H9 (cell line): ENCODE measurements around the gene CFAP99. TPM values are rescaled to one million over a fixed set of nuclear protein-coding genes. Genes with fewer than 3 reads are reported as not detected.

ENCODE experiments used
- DNase-seq: peaks from one replicate; pipeline ENCODE4 v3.0.0-alpha.2; 2017
- H2AFZ ChIP-seq: one replicate; pipeline ENCODE4 v1.6.1; 2013; ENCODE audit warnings: mild to moderate bottlenecking, low read length, control low read depth, moderate library complexity
- H2AK5ac ChIP-seq: 2 replicates; pipeline ENCODE4 v1.6.1; 2013; ENCODE audit warnings: low read length, control low read depth, mixed read lengths; ENCODE audit not compliant: insufficient read length
- H2BK120ac ChIP-seq: one replicate; pipeline ENCODE4 v1.6.1; 2013; ENCODE audit warnings: low read depth, mild to moderate bottlenecking, low read length, control low read depth, inconsistent platforms; ENCODE audit not compliant: poor library complexity, severe bottlenecking
- H2BK12ac ChIP-seq: 2 replicates; pipeline ENCODE4 v1.6.1; 2013; ENCODE audit warnings: low read length, control low read depth, mixed read lengths, low read depth; ENCODE audit not compliant: insufficient read length
- H2BK15ac ChIP-seq: 2 replicates; pipeline ENCODE4 v1.6.1; 2013; ENCODE audit warnings: low read depth, low read length, control low read depth
- H2BK20ac ChIP-seq: one replicate; pipeline ENCODE4 v1.6.1; 2013; ENCODE audit warnings: low read depth, mild to moderate bottlenecking, low read length, control low read depth, inconsistent platforms; ENCODE audit not compliant: poor library complexity, severe bottlenecking
- H2BK5ac ChIP-seq: 2 replicates; pipeline ENCODE4 v1.6.1; 2013; ENCODE audit warnings: low read length, control low read depth, mixed read lengths; ENCODE audit not compliant: insufficient read length
- H3K14ac ChIP-seq: 2 replicates; pipeline ENCODE4 v1.6.1; 2013; ENCODE audit warnings: low read length, control low read depth; ENCODE audit not compliant: insufficient read depth
- H3K18ac ChIP-seq: 2 replicates; pipeline ENCODE4 v1.6.1; 2013; ENCODE audit warnings: low read depth, mild to moderate bottlenecking, mixed read lengths, low read length, control low read depth; ENCODE audit not compliant: insufficient read length
- H3K23ac ChIP-seq: 2 replicates; pipeline ENCODE4 v1.6.1; 2013; ENCODE audit warnings: low read length, control low read depth, mixed read lengths, low read depth; ENCODE audit not compliant: insufficient read length
- H3K23me2 ChIP-seq: 2 replicates; pipeline ENCODE4 v1.6.1; 2013; ENCODE audit warnings: low read depth, mild to moderate bottlenecking, mixed read lengths, low read length, control low read depth; ENCODE audit not compliant: insufficient read length, poor library complexity, severe bottlenecking
- H3K27ac ChIP-seq: 2 replicates; pipeline ENCODE4 v1.5.1; 2013; ENCODE audit warnings: low read length, control low read depth, mixed read lengths, low read depth; ENCODE audit not compliant: insufficient read length
- H3K27me3 ChIP-seq: 2 replicates; pipeline ENCODE4 v1.6.1; 2013; ENCODE audit warnings: low read length, control low read depth, inconsistent platforms; ENCODE audit not compliant: insufficient read depth
- H3K4ac ChIP-seq: 2 replicates; pipeline ENCODE4 v1.6.1; 2013; ENCODE audit warnings: low read depth, mild to moderate bottlenecking, control low read depth, inconsistent platforms, low read length, moderate library complexity
- H3K4me1 ChIP-seq: 2 replicates; pipeline ENCODE4 v1.6.1; 2013; ENCODE audit warnings: low read length, control low read depth, inconsistent platforms; ENCODE audit not compliant: insufficient read depth
- H3K4me2 ChIP-seq: 2 replicates; pipeline ENCODE4 v1.6.1; 2013; ENCODE audit warnings: low read length, control low read depth, mixed read lengths; ENCODE audit not compliant: insufficient read length, insufficient read depth
- H3K56ac ChIP-seq: 2 replicates; pipeline ENCODE4 v1.6.1; 2013; ENCODE audit warnings: low read depth, mild to moderate bottlenecking, mixed read lengths, low read length, control low read depth; ENCODE audit not compliant: insufficient read length
- H3K79me1 ChIP-seq: 2 replicates; pipeline ENCODE4 v1.6.1; 2013; ENCODE audit warnings: low read depth, mild to moderate bottlenecking, moderate library complexity, low read length, control low read depth, inconsistent platforms; ENCODE audit not compliant: insufficient read depth, poor library complexity, severe bottlenecking
- H3K79me2 ChIP-seq: 2 replicates; pipeline ENCODE4 v1.6.1; 2013; ENCODE audit warnings: low read length, control low read depth, inconsistent platforms; ENCODE audit not compliant: insufficient read depth
- H3K9ac ChIP-seq: 2 replicates; pipeline ENCODE4 v1.6.1; 2013; ENCODE audit warnings: low read length, control low read depth, mixed read lengths; ENCODE audit not compliant: insufficient read length; ENCODE audit errors: extremely low read depth
- H3K9me3 ChIP-seq: one replicate; pipeline ENCODE4 v1.6.1; 2013; ENCODE audit warnings: low read depth, low read length, inconsistent platforms; ENCODE audit not compliant: control insufficient read depth
- H3T11ph ChIP-seq: one replicate; pipeline ENCODE4 v1.6.1; 2013; ENCODE audit warnings: mild to moderate bottlenecking, low read length, control low read depth, inconsistent platforms
- H4K20me1 ChIP-seq: one replicate; pipeline ENCODE4 v1.6.1; 2013; ENCODE audit not compliant: control insufficient read depth, insufficient read length, insufficient read depth
- H4K5ac ChIP-seq: 2 replicates; pipeline ENCODE4 v1.6.1; 2013; ENCODE audit warnings: low read depth, mild to moderate bottlenecking, mixed read lengths, low read length, control low read depth; ENCODE audit not compliant: insufficient read length
- H4K8ac ChIP-seq: replicated peaks from 2 replicates; pipeline ENCODE4 v1.6.1; 2013; ENCODE audit warnings: low read length, control low read depth, mixed read lengths, low read depth; ENCODE audit not compliant: insufficient read length
- H4K91ac ChIP-seq: 2 replicates; pipeline ENCODE4 v1.6.1; 2013; ENCODE audit warnings: low read depth, mild to moderate bottlenecking, moderate library complexity, mixed read lengths, low read length, control low read depth; ENCODE audit not compliant: insufficient read length
- H3K27ac Mint-ChIP-seq, 3 experiments: 2 replicates in 2 of 3; 3 replicates in 1 of 3; pipeline ENCODE4 v1.8.0; 2020 to 2021; ENCODE audit warnings: mixed read lengths in 3 of 3, mild to moderate bottlenecking in 1 of 3, moderate library complexity in 1 of 3
- H3K27me3 Mint-ChIP-seq: 2 replicates; pipeline ENCODE4 v1.8.0; 2021; ENCODE audit warnings: low read depth, mild to moderate bottlenecking, moderate library complexity, mixed read lengths
- H3K36me3 Mint-ChIP-seq, 3 experiments: 2 replicates in 2 of 3; 3 replicates in 1 of 3; pipeline ENCODE4 v1.8.0; 2020 to 2021; ENCODE audit warnings: low read depth in 3 of 3, mixed read lengths in 3 of 3; ENCODE audit not compliant: insufficient read depth in 1 of 3
- H3K4me1 Mint-ChIP-seq, 2 experiments: 2 replicates each; pipeline ENCODE4 v1.8.0; 2020; ENCODE audit warnings: mixed read lengths in 2 of 2
- H3K4me3 Mint-ChIP-seq, 2 experiments: 2 replicates in 1 of 2; 3 replicates in 1 of 2; pipeline ENCODE4 v1.8.0; 2020 to 2021; ENCODE audit warnings: mild to moderate bottlenecking in 2 of 2, mixed read lengths in 2 of 2, moderate library complexity in 1 of 2
- H3K9me3 Mint-ChIP-seq, 2 experiments: 2 replicates in 1 of 2; 3 replicates in 1 of 2; pipeline ENCODE4 v1.8.0; 2020; ENCODE audit warnings: mild to moderate bottlenecking in 2 of 2, mixed read lengths in 2 of 2, moderate library complexity in 1 of 2
- WGBS: extraction: QIAGEN DNeasy Blood & Tissue Kit; methylation state at CpG from one replicate; pipeline ENCODE4 v1.1.7; 2013; ENCODE audit warnings: missing lambda C conversion rate, low lambda C conversion rate, mixed read lengths; ENCODE audit not compliant: insufficient read length; ENCODE audit errors: extremely low coverage; 5-methylcytosine and 5-hydroxymethylcytosine counted together
- total RNA-seq: library from RNA; stranded (reverse); gene quantifications from 2 replicates; pipeline ENCODE4 v1.2.1, GENCODE V29; 2021
- TF ChIP-seq, protein P1 (sequence below): fragments of 200-600 bp; sonication (generic); conservative IDR thresholded peaks from 3 replicates; pipeline ENCODE4 v1.8.0; 2021; ENCODE audit warnings: antibody characterized with exemption, mild to moderate bottlenecking

CFAP99 gene
- total RNA-seq, 1 experiment from 2014 or later, result 0.35 TPM

DNA sequence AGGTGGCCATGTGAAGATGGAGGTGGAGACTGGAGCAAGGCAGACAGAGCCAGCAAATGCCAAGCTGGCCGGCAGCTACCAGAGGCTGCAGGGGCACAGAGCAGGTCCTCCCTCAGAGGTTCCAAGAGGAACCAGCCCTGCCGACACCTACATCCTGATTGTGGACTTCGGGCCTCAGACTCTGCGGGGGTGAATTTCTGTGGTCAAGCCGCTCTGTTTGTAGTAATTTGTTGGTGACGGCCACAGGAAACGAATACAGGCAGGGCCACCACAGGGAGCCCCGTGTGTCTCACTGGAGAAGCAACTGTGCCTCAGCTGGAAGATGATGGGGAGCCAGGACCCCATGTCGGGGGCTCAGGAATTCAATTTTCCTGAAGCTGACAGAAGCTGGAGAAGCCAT is 28.6 kb upstream of the CFAP99 start:
- no peak overlapping the region for H4K91ac ChIP-seq
- H3K4me1 Mint-ChIP-seq, result peaks cover 49 to 61% of the 10 kb centered on the region in 2 experiments
- no peaks in the 10 kb centered on the region for H3K79me2 ChIP-seq
- H2BK15ac ChIP-seq, result no peak overlapping the region
- H3K27ac Mint-ChIP-seq, result no peak overlapping the region; a peak in 1 of 7 replicates
- H3K9me3 Mint-ChIP-seq, result no peaks in the 10 kb centered on the region; a peak in 1 of 5 replicates
- no peak overlapping the region; a peak in 1 of 5 replicates for H3K4me3 Mint-ChIP-seq
- peaks cover 13% of the 10 kb centered on the region; the same call in 1 of the 2 replicates for H3K4me1 ChIP-seq
- no peak overlapping the region for H3K4ac ChIP-seq
- no peak overlapping the region for H2BK12ac ChIP-seq
- no peak overlapping the region for H3K18ac ChIP-seq
- no peak overlapping the region for H3K9ac ChIP-seq
- H3K9me3 ChIP-seq, result no peaks in the 10 kb centered on the region
- H2BK5ac ChIP-seq, result no peak overlapping the region
- H3K27ac ChIP-seq, result no peak overlapping the region
- no peak for DNase-seq
- peaks cover 5% of the 10 kb centered on the region for H3K23me2 ChIP-seq
- no peak overlapping the region for H3K23ac ChIP-seq
- no peak overlapping the region for H2BK120ac ChIP-seq
- H2AFZ ChIP-seq, result no peak overlapping the region
- no CpG with 5 or more reads among the region's 9 CpGs for WGBS
- no peaks in the 10 kb centered on the region for H3K79me1 ChIP-seq
- H3K56ac ChIP-seq, result no peak overlapping the region
- H3K27me3 Mint-ChIP-seq, result peaks cover 17% of the 10 kb centered on the region
- TF ChIP-seq, protein P1, sequence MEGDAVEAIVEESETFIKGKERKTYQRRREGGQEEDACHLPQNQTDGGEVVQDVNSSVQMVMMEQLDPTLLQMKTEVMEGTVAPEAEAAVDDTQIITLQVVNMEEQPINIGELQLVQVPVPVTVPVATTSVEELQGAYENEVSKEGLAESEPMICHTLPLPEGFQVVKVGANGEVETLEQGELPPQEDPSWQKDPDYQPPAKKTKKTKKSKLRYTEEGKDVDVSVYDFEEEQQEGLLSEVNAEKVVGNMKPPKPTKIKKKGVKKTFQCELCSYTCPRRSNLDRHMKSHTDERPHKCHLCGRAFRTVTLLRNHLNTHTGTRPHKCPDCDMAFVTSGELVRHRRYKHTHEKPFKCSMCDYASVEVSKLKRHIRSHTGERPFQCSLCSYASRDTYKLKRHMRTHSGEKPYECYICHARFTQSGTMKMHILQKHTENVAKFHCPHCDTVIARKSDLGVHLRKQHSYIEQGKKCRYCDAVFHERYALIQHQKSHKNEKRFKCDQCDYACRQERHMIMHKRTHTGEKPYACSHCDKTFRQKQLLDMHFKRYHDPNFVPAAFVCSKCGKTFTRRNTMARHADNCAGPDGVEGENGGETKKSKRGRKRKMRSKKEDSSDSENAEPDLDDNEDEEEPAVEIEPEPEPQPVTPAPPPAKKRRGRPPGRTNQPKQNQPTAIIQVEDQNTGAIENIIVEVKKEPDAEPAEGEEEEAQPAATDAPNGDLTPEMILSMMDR, result no peak
- no peak overlapping the region for H4K5ac ChIP-seq
- H3K14ac ChIP-seq, result no peak overlapping the region
- H3K4me2 ChIP-seq, result no peak overlapping the region
- no peak overlapping the region for H3T11ph ChIP-seq
- no peak overlapping the region for H2BK20ac ChIP-seq
- H3K27me3 ChIP-seq, result no peaks in the 10 kb centered on the region
- H2AK5ac ChIP-seq, result no peak overlapping the region
- peaks cover 2% of the 10 kb centered on the region for H4K20me1 ChIP-seq
- H4K8ac ChIP-seq, result no peak overlapping the region
- no peaks in the 10 kb centered on the region; a peak in 1 of 7 replicates for H3K36me3 Mint-ChIP-seq
